GM21390 (cell line): ENCODE data around the gene DMBX1.

Experiments
- ATAC-seq: cut with Tn5 transposase; IDR thresholded peaks from one replicate; pipeline ENCODE4 v1.9.1; 2021; ENCODE audit not compliant: unreplicated experiment

Gene DMBX1

DNA sequence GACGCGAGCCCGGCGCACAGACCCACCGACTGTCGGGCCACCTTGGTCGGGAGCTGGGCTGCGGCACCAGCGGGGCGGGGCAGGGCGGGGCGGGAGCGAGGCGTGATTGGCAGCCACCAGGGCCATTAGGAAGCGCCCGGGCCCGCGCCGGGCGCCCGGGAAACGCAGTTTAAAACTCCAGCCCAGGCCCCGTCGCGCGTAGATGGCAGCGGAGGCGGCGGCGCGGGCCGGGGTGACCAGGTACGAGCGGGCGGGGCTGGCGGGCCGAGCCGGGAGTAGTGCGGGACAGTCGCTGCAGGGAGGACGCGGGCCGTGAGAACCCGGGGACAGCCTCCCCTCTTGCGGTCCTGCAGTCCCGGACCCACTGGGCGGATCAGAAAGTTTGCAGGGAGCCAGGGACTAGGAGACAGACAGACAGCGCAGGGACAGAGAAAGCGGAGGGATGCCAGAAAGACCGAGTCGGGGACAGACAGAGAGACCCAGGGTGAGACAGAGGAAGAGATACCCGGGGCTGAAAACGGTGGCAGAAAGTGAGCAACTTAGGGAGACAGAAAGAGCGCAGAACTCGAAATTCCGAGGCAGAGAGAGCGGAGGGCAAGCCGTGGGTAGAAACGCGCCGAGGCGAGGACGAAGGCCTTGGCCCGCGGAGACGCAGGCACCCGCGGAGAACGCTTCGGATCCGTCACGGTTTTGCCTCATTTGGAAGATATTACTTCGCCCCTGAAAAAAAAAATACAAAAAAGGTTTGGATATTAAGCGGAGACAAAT lies at the start of gene DMBX1:
DMBX1 (plus strand) TSS at position 199 of the 768 bp plus-strand sequence. CDS start 17,175 bp downstream, outside the sequence.
- no peak for ATAC-seq

DNA sequence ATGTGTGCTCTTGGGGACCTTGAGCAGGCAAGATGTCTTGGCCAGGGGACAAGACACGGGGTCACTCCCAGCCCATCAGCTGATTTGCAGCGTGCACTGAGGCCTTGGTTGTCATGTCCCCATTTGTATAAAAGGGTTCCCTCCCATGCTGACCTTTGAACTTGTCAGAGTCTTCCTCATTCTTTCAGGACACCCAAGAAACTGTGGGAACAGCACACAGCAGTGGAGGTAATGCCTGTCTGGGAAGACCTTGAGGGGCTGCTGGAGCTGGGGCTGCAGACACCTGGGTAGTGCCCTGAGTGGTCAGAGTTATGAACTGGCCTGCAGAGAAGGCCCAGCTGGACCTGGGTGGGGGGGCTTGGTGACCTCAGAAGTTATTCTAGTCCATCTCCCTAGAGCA lies 49.2 kb upstream of the DMBX1 start:
- ATAC-seq: no peak

DNA sequence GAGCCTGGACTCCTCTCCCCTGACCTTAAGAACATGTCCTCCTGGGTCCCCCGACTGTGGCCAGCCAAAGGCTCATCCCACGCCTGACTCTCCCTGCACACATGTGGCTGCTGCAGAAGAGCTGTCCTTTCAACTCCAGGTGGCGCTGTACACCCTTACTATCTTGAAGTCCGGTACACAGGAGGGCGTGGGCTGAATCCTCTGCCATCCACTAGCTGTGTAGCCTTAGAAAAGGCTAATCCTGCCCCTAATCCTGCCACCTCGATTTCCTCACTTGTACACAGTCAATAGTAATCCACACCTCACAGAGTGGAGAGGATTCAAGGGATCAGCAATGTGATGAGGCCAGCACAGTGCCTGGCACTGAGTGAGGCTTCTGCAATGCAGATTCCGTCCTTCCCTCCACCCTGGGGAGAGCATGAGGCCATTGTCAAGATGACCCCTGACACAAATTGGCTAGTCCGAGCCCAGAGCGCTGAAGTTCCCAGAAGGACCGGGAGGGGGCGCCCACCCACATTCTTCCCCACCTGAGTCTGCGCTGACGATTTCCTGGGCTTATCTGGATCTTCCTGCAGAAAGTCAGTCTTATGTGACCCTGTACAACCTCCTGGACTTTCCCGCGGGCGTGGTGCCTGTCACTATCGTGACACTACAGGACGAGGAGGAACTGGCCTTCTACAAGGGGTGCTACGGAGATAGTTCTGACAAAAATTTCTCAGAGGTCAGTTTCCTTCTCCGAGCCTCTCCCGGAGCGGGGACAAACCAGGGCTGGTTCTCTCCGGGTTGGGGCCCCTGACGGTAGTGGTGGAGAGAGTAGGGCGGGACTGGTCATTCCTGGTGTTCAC lies 47.1 kb upstream of the DMBX1 start:
- ATAC-seq: peak; percentile 73

DNA sequence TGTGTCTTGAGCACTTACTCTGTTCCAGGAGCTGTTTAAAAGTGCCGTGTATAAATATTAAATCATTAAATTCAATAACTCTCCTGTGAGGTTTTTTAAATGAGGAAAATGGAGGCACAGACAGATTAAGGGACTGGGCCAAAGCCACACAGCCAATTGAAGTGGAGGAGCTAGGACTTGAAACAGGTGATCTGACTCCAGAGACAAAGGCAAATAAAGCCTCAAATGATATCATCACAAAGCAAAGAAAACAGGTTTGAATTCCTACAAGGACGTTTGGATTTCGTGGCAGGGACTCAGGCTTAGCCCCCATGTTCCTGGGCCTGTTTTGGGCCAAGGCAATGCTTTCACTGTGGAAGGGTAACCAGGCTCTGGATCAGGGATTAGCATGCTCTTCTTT lies 45.2 kb upstream of the DMBX1 start:
- ATAC-seq: no peak

- ATAC-seq: no peak
Measured at GRCh38 chr1:46445773-46446256, 43.8 kb upstream of the DMBX1 start.

DNA sequence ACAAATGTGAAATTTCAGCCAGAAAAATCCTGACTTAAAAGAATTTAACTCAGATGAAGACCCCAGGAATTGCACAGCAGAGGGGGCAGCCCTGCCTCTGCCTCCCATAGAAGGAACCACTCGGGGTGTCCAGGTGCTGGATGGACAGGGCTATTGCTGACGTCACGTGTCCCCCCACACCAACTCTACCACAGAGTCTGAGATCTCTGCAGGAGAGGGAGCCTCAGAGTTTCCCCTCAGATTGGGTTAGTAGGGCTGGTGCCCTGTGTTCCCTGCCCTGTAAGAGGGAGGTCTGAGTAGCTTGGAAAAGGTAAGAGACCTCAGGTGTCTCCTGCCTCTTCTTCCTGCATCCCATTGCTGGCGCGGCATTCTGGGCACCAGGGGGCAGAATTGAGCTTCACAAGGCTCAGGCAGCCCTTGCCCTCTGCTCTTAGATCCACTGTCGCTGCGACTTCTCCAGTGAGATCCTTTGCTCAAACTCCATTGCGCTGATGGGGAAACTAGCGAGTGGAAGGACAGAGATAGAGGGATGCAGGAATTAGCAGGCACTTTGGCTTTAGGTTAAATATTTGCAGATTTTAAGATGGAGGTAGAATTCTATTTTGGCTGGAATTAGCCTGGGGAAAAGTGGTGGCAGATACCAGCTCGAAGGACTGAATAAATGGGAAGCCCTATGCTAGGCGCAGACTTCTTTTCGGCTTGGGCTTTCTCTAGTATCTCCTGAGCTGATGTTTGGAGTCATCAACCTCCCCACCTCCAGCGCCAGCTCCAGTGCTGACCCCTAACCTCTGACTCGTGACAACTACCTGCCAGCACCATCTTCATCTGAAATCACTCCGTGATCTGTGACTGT lies 42.8 kb upstream of the DMBX1 start:
- no peak for ATAC-seq

GRCh38 chr1:46447499-46448108 lies 42.0 kb upstream of the DMBX1 start:
- no peak for ATAC-seq

- ATAC-seq: no peak
Measured at GRCh38 chr1:46448109-46448911, 41.3 kb upstream of the DMBX1 start.

GRCh38 chr1:46449223-46450159 lies 40.1 kb upstream of the DMBX1 start:
- ATAC-seq: no peak

DNA sequence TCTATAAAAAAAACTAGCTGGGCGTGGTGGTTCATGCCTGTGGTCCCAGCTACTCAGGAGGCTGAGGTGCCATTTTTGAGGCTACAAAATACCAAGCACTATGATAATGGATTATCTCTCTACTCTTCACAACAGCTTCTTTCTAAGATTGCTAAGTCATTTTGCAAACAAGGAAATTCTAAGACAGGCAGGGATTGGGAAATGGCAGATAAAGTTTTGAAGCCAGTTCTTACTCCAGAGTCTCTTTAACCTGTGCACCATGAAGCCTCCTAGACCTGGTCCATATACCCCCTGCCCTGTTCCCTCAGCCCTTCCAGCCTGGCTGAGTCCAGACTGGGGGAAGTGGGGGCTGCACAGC lies 39.5 kb upstream of the DMBX1 start:
- no peak for ATAC-seq

GRCh38 chr1:46451948-46452930 lies 37.4 kb upstream of the DMBX1 start:
- no peak for ATAC-seq

DNA sequence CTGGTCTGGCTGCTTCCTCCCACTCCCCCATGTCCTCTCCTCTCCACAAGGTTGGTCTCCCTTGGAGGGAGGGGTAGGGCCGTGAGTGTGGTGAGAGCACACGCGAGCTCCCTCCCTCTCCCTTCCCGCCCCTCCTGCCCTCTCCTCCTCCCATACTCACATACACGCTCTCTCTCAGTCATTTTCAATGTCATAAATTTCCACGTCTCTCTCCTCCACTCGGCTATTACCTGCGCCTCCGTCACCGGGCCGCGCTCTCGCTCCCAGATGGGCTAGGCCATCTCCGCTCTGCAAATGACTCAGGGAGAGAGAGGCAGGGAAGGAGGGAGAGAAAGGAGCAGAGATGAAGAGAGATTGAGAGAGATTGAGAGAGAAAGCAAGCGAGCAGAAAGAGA lies 36.7 kb upstream of the DMBX1 start:
- ATAC-seq: no peak

- no peak for ATAC-seq
Measured at GRCh38 chr1:46453449-46453848, 36.2 kb upstream of the DMBX1 start.

DNA sequence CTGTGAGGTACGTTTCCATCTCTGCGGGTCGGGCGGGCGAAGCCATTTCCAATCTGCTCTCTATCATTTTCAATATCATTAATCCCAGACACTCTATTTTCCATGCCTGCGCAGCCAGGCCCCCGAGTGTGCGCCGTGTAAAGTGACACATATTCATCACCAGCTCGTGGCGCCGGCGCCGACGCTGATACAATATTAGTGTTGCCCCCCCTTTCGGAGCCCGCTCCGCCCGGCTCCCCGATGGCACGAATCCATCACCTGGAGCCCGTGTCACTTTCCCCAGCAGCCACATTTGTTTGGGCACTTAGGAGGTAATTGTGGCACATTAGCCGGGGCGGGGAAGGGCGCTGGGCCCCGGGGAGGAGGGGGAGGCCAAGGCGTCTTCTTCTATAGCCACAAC lies 33.7 kb upstream of the DMBX1 start:
- no peak for ATAC-seq

DNA sequence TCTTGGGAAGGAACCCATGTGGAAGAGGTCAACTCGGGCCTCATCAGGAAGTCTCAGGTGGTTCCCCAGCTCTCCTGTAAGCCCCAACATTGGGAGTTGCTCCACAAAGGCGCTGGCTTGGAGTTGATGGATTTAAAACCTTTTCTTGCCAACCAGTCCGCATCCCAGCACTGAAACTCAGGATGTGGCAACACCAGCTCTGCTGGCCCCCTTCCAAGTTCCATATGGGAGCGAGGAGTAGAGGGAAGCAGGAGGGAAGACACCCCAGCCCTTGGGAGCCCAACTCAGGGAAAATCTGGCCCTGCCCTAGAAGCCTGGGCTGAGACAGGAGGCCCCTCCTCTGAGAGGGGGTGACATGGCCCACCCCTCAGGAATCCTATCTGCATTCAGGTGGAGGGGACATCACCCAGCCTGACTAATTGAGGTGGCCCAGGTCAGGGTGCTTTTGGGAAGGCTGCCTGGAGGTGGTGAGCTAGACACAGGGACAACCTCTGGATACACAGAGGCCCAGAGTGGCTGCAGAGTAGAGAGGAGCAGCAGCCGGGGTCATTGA lies 33.1 kb upstream of the DMBX1 start:
- no peak for ATAC-seq

- no peak for ATAC-seq
Measured at GRCh38 chr1:46457178-46457577, 32.5 kb upstream of the DMBX1 start.

GRCh38 chr1:46458190-46458589 lies 31.4 kb upstream of the DMBX1 start:
- no peak for ATAC-seq
